ENCODE measurements around the gene SLC22A5. TPM values are rescaled to one million over a fixed set of nuclear protein-coding genes. Genes with fewer than 3 reads are reported as not detected.

SLC22A5 gene
- total and polyA plus RNA-seq, 10 of the 15 experiments (the other 5 are each of a cell fraction or from before 2014, with no cell fraction given): 1.1 to 4.4 (median 2.3) TPM

- Histone ChIP-seq H3K4me1 (ENCODE audit: control insufficient read depth, insufficient read depth, low read length) (peaks cover 20% of the 10 kb centered on the region), H3K9ac (ENCODE audit: control insufficient read depth, insufficient read depth, low read length) (no peak overlapping the region), H3K36me3 (ENCODE audit: control insufficient read depth in 2 of 2, insufficient read depth in 2 of 2, low read length in 1 of 2) (no peaks in the 10 kb centered on the region; a peak in 1 of 4 replicates), H3K4me2 (ENCODE audit: control insufficient read depth, insufficient read depth) (peak overlapping the region; percentile 67; the same call in 1 of the 2 replicates), H3K27me3 (replicated peaks in 1 of 2; ENCODE audit: control insufficient read depth in 2 of 2, insufficient read depth in 2 of 2, low read length in 1 of 2) (no peaks in the 10 kb centered on the region), H3K9me3 (replicated peaks; ENCODE audit: control insufficient read depth, insufficient read depth, low read length) (no peaks in the 10 kb centered on the region), H2AFZ (ENCODE audit: control insufficient read depth, low read depth, low read length) (peak overlapping the region; percentile 76), H3K79me2 (ENCODE audit: control insufficient read depth, insufficient read depth, low read length) (no peaks in the 10 kb centered on the region), H4K20me1 (ENCODE audit: control insufficient read depth, insufficient read depth) (no peaks in the 10 kb centered on the region), H3K4me3 (no peak overlapping the region), H3K27ac (ENCODE audit: control insufficient read depth, insufficient read depth) (no peak overlapping the region)
- FAIRE-seq: peak; percentile 94
- 34% methylated on average over 10 of the region's 10 CpGs for WGBS (ENCODE audit: insufficient coverage, insufficient replicate concordance, low lambda C conversion rate, missing lambda C conversion rate)
- POLR2A ChIA-PET: interaction anchor here (0.6 to 3.7 kb wide), 8 partner anchors 9 to 115 kb away, joined by 3 to 16 read pairs (median 6); partner anchors contain the start of gene IRF1
- intact Hi-C loops (cut with micrococcal nuclease; ENCODE audit: unreplicated experiment) (loop anchor here (1.0 to 10.0 kb wide), 5 partner anchors 24 to 208 kb away; no protein-coding TSS in a partner anchor), in situ Hi-C loops (cut with MboI) (loop anchor here (5.0 to 10.0 kb wide), 3 partner anchors 108 to 496 kb away; partner anchors contain the start of gene IRF1)
- no TSS peak for BruUV-seq (replicated peaks)
- ATAC-seq: peak; percentile 96
- SMC1A ChIA-PET (ENCODE audit: uncharacterized antibody, unreplicated experiment): interaction anchor here (0.8 to 16.0 kb wide), 28 partner anchors 8 to 497 kb away, joined by 3 to 340 read pairs (median 8); partner anchors contain the start of genes IRF1 and SLC22A5
- peak; percentile 70 for DNase-seq (ENCODE audit: low read depth, low spot score)
- CTCF ChIA-PET: interaction anchor here (0.7 to 22.4 kb wide), 56 partner anchors 8 to 521 kb away, joined by 3 to 481 read pairs (median 6); partner anchors contain the start of gene IRF1
- RAD21 ChIA-PET (ENCODE audit: unreplicated experiment): interaction anchor here (0.6 to 7.3 kb wide), 39 partner anchors 9 to 524 kb away, joined by 3 to 279 read pairs (median 4); partner anchors contain the start of genes IRF1, KIF3A, SLC22A4 and SLC22A5
- TF ChIP-seq WRNIP1 (IDR thresholded peaks at IDR 0.05; ENCODE audit: borderline replicate concordance, low read depth, low read length) (0 out of 2 replicates have a peak, but pooled peaks have one; percentile 57), ATF3 (IDR thresholded peaks at IDR 0.05; ENCODE audit: borderline replicate concordance, extremely low read depth, low read depth, low read length) (no peak), BMI1 (IDR thresholded peaks at IDR 0.05; ENCODE audit: borderline replicate concordance) (no peak), CUX1 (IDR thresholded peaks at IDR 0.05; ENCODE audit: insufficient replicate concordance, low read depth, low read length) (no peak), IKZF2 (IDR thresholded peaks at IDR 0.05) (peak in 1 of 2 experiments; percentile 13; a peak in 1 of 4 replicates), BACH1 (IDR thresholded peaks at IDR 0.05; ENCODE audit: borderline replicate concordance) (no peak), CHD4 (IDR thresholded peaks at IDR 0.05) (no peak), EZH2 (IDR thresholded peaks at IDR 0.05; ENCODE audit: borderline replicate concordance, control insufficient read depth, low read depth, low read length) (no peak), IRF5 (IDR thresholded peaks at IDR 0.05; ENCODE audit: borderline replicate concordance) (no peak), ZSCAN29 (IDR thresholded peaks at IDR 0.05) (no peak), ZNF384 (IDR thresholded peaks at IDR 0.05; ENCODE audit: borderline replicate concordance, low read depth, low read length) (no peak), ZNF217 (IDR thresholded peaks at IDR 0.05) (no peak), ZNF622 (IDR thresholded peaks at IDR 0.05) (no peak), SUPT20H (IDR thresholded peaks at IDR 0.05; ENCODE audit: borderline replicate concordance, control insufficient read depth, low read depth, low read length) (no peak)
Observed at GRCh38 chr5:132386644-132387286, 17.3 kb downstream of the SLC22A5 start.

Measured in GM12878 (cell line).